GM12878 (cell line): ENCODE measurements around the gene GARS1. TPM values are rescaled to one million over a fixed set of nuclear protein-coding genes. Genes with fewer than 3 reads are reported as not detected.

Source experiments
- ATF2 ChIP-seq: IDR thresholded peaks from 2 replicates; pipeline ENCODE4 v1.6.1; 2012; ENCODE audit warnings: low read length, inconsistent platforms
- BACH1 ChIP-seq: fragments of 450-650 bp; IDR thresholded peaks from 2 replicates; pipeline ENCODE4 v1.6.1; 2017; ENCODE audit warnings: mild to moderate bottlenecking, borderline replicate concordance
- BCLAF1 ChIP-seq: fragments of 450-650 bp; IDR thresholded peaks from 2 replicates; pipeline ENCODE4 v1.6.1; 2017; ENCODE audit warnings: antibody characterized with exemption, mild to moderate bottlenecking, moderate library complexity
- CEBPZ ChIP-seq: fragments of 150-350 bp; IDR thresholded peaks from 2 replicates; pipeline ENCODE4 v1.6.1; 2016; ENCODE audit warnings: low read depth, low read length
- EP300 ChIP-seq, 2 experiments: fragments of 150-350 bp in 1 of 2; IDR thresholded peaks; 2 replicates each; pipeline ENCODE4 v1.6.1; 2011 to 2012; ENCODE audit warnings: low read depth in 2 of 2, low read length in 2 of 2, borderline replicate concordance in 1 of 2, improper control_type of control experiment in 1 of 2, inconsistent platforms in 1 of 2; ENCODE audit not compliant: control insufficient read depth in 1 of 2
- HDAC6 ChIP-seq: fragments of 200-600 bp; sonication (generic); IDR thresholded peaks from one replicate; pipeline ENCODE4 v1.8.0; 2017; ENCODE audit warnings: antibody characterized with exemption; ENCODE audit not compliant: unreplicated experiment
- JUND ChIP-seq: IDR thresholded peaks from 2 replicates; pipeline ENCODE4 v1.6.1; 2012; ENCODE audit warnings: low read depth, mild to moderate bottlenecking, low read length, improper control_type of control experiment, moderate library complexity
- POU2F2 ChIP-seq: IDR thresholded peaks from 3 replicates; pipeline ENCODE4 v1.6.1; 2011; ENCODE audit warnings: low read depth, mild to moderate bottlenecking, low read length, borderline replicate concordance
- SIX5 ChIP-seq: IDR thresholded peaks from 2 replicates; pipeline ENCODE4 v1.6.1; 2011; ENCODE audit warnings: mild to moderate bottlenecking, low read depth, low read length, moderate library complexity; ENCODE audit not compliant: severe bottlenecking
- SP1 ChIP-seq: IDR thresholded peaks from one replicate; pipeline ENCODE4 v1.6.1; 2011; ENCODE audit warnings: low read depth, low read length
- STAT1 ChIP-seq: fragments of 450-650 bp; conservative IDR thresholded peaks from 2 replicates; pipeline ENCODE4 v1.6.1; 2014; ENCODE audit warnings: antibody characterized with exemption, mild to moderate bottlenecking
- USF1 ChIP-seq: IDR thresholded peaks from 2 replicates; pipeline ENCODE4 v1.6.1; 2011; ENCODE audit warnings: borderline replicate concordance, low read depth, mild to moderate bottlenecking, moderate library complexity, mixed read lengths, low read length; ENCODE audit not compliant: insufficient read depth; ENCODE audit errors: extremely low read length
- USF2 ChIP-seq: IDR thresholded peaks from 2 replicates; pipeline ENCODE4 v1.6.1; 2011; ENCODE audit warnings: low read depth, low read length, improper control_type of control experiment, borderline replicate concordance
- ZSCAN29 ChIP-seq: fragments of 450-650 bp; IDR thresholded peaks from 2 replicates; pipeline ENCODE4 v1.6.1; 2017; ENCODE audit warnings: mild to moderate bottlenecking, moderate library complexity
- polyA plus RNA-seq, 11 experiments: library from polyadenylated mRNA; depleted of rRNA in 4 of 11; unstranded in 6 of 11; stranded (reverse) in 5 of 11; fragments of >200 nt; fragmentation: Nextera tagmentation in 4 of 11; fragmentation: Illumina TruSeq in 1 of 11; extraction: Ambion mirVana in 4 of 11; extraction: Trizol in 1 of 11; gene quantifications; 1 replicate in 1 of 11; 2 replicates in 10 of 11; pipeline versions ENCODE4 v1.2.1 to v1.2.3, GENCODE V29; 2011 to 2016; ENCODE audit warnings: inconsistent platforms in 2 of 11, missing spikeins in 2 of 11, low read depth in 1 of 11
- total RNA-seq, 4 experiments: library from RNA; depleted of rRNA in 3 of 4; stranded (reverse); fragments of >200 nt in 3 of 4; fragmentation: Illumina TruSeq in 1 of 4; extraction: Trizol in 1 of 4; gene quantifications; 2 replicates each; pipeline versions ENCODE4 v1.2.1 to v1.2.3, GENCODE V29; 2013 to 2021
- TF ChIP-seq, protein P1 (sequence below): fragments of 450-650 bp; IDR thresholded peaks from 2 replicates; pipeline ENCODE4 v1.6.1; 2017; ENCODE audit warnings: mild to moderate bottlenecking, low read depth, inconsistent platforms; ENCODE audit not compliant: poor library complexity, severe bottlenecking

GARS1 gene
- total and polyA plus RNA-seq, 10 of the 15 experiments (the other 5 are each of a cell fraction or from before 2014, with no cell fraction given): 120 to 361 (median 187) TPM

- peak; percentile 59 for TF ChIP-seq USF1
- no peak for TF ChIP-seq JUND
- TF ChIP-seq HDAC6: no peak
- TF ChIP-seq ZSCAN29: peak; percentile 79; the same call in 1 of the 2 replicates
- TF ChIP-seq ATF2: peak; percentile 61
- TF ChIP-seq BCLAF1: no peak
- peak; percentile 6 to 100; a peak in 2 of 4 replicates for TF ChIP-seq EP300 (IDR thresholded peaks at IDR 0.05; ENCODE audit: borderline replicate concordance in 1 of 2, control insufficient read depth in 1 of 2, low read depth in 2 of 2, low read length in 2 of 2)
- TF ChIP-seq USF2: peak; percentile 27
- TF ChIP-seq SIX5: peak; percentile 64
- peak; percentile 62 for TF ChIP-seq BACH1
- peak; percentile 82; the same call in 1 of the 2 replicates for TF ChIP-seq STAT1
- TF ChIP-seq POU2F2: peak; percentile 75
- no peak for TF ChIP-seq CEBPZ
- TF ChIP-seq SP1: peak; percentile 60
- TF ChIP-seq, protein P1, sequence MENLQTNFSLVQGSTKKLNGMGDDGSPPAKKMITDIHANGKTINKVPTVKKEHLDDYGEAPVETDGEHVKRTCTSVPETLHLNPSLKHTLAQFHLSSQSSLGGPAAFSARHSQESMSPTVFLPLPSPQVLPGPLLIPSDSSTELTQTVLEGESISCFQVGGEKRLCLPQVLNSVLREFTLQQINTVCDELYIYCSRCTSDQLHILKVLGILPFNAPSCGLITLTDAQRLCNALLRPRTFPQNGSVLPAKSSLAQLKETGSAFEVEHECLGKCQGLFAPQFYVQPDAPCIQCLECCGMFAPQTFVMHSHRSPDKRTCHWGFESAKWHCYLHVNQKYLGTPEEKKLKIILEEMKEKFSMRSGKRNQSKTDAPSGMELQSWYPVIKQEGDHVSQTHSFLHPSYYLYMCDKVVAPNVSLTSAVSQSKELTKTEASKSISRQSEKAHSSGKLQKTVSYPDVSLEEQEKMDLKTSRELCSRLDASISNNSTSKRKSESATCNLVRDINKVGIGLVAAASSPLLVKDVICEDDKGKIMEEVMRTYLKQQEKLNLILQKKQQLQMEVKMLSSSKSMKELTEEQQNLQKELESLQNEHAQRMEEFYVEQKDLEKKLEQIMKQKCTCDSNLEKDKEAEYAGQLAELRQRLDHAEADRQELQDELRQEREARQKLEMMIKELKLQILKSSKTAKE: no peak
Observed at GRCh38 chr7:30594540-30595435, at the start of gene GARS1 (continued).
